OCI-M2 (cell line): ENCODE measurements around the gene COX5A.
"Not testable (repeated sequence)": the region's sequence is repeated elsewhere in the genome, so short reads cannot be mapped to it uniquely, and the experiment has no call there.

Source experiments
- DNase-seq: peaks from one replicate; lab custom pipeline; 2025; ENCODE audit not compliant: unreplicated experiment; lab: John Stamatoyannopoulos, UW

Gene COX5A

DNA sequence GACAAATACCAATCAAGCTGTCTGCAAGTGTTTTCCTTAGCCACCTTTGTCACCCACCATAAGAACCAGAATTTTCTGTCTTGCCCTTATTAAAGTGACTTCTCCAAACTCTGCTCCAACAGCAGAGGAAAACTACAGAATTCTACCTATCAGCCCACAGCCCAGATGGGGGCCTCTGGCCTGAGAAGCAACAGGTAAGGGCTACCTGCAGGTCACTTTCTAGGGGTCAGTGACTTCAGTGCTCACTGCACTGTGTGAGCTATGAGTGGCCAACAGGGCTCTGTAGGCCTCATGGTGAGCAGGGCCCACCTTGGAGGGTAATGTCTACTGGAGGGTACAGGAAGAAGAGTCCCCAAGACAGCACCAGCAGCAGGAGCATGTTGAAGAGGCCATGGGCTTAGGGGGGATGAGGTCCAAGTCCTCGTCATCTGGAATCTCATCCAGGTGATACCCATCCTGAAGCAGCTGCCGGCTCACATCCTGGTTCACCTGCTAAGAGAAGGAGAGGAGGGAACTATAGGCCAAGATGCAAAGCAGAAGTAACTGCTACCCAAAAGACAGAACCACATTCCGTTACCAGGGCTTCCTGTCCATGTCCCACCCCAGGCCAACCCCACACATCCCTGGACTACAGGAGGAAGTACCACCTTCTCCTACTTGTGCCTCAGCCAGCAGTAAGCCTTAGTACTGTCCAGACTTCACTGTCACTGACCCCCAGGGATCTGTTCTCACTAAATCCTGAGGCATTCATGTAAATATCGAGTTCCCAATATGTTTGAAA is 35.4 kb downstream of the COX5A start:
- DNase-seq, result no peak

GRCh38 chr15:74901612-74902063 is 36.2 kb downstream of the COX5A start:
- peak; percentile 43 for DNase-seq

- no peak for DNase-seq
Measured at GRCh38 chr15:74897300-74897701, 40.6 kb downstream of the COX5A start.

DNA sequence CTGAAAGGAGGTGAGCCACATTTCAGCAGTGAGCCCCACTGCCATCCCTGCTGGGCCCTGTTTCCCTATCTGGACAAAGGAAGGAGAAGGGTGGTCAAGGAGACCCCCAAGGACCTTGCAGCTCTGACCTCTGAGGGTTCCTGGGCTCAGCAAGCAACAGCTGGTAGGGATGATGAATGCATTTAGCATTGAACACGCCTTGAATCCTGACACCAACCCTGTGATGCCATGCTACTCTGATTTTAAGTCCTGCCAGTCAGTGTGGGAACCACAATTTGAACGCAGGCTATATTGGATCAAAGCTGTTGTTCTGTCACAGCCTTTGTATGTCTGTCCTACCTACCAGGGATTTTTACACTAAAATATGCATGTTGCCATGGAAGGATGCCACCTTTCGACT is 41.6 kb downstream of the COX5A start:
- no peak for DNase-seq

- DNase-seq, result no peak
Measured at GRCh38 chr15:74895830-74896229, 42.0 kb downstream of the COX5A start.

GRCh38 chr15:74894383-74894782 is 43.5 kb downstream of the COX5A start:
- not testable (repeated sequence) for DNase-seq

DNA sequence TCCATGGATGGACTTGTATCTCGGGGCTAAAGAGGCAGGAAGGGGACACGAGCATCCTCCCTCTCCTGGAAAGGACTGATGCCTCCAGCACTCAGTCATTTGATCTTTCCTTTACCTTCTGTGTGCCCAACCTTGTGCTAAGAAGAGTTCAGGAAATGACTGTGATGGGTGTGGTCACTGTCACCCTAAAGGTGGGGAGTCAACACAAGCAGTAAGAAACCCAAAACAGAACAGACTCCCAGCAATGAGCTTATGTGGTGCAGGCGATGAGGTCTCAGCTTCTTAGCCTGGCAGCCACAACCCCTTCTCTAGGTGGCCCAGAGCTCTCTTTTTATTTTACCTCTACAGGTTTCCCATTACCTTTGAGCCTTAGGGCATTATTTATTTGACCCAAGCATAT is 44.2 kb downstream of the COX5A start:
- DNase-seq, result no peak

DNA sequence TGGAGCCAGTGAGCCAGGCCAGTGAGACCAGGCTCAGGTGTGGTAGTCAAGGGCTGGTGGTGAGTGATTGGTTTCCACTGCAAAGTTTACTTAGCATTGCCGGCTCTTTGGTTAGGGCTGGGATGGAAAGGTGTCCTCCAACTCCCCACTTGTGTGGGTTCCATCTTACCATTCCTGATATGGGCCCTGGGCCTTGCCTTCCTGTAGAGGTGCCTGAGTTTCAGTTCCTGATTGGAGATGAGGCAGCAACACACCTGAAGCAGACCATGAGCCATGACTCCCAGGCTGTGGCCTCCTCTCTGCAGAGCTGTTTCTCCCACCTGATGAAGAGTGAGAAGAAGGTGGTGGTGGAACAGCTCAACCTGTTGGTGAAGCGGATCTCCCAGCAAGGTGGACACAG is 44.9 kb downstream of the COX5A start:
- DNase-seq, result no peak

DNA sequence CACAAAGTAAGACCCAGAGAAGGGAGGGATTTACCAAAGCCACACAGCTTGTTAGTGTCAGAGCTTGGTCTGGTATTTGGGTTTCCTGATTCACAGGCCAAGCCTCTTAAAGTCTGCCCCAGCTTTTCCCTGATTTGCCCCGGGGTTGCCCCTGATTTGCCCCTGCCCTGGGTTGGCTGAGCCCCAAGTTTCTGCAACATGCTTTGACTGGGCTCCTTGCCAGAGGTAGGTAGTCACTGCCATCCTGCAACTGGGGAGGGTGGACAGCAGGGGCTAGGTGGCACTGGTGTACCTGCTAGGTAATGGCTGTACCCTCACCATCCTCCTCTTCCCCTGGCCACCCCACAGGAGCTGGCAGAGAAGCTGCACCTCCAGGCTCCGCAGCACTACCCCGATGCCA is 45.6 kb downstream of the COX5A start:
- no peak for DNase-seq

- no peak for DNase-seq
Measured at GRCh38 chr15:74891469-74891868, 46.4 kb downstream of the COX5A start.

DNA sequence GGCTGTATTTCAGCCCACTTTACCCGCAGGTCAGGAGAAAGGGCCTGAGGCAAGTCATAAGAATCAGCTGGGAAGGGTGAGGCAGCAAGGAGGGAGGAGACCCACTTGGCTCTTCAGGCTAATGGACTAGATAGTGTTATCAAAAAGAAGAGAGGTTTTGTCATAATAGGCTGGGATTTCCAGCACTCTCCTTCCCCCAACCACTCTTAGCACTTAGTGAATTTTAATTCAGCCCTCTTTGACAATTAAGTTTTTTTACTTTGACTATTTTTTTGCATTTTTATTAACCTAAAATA is 47.3 kb downstream of the COX5A start:
- no peak for DNase-seq

GRCh38 chr15:74889883-74890664 is 47.8 kb downstream of the COX5A start, which contains the start of gene MPI:
TSS of gene MPI (plus strand) at chr15:74890042. CDS start at chr15:74890074, 32 bp downstream.
- DNase-seq, result no peak

DNA sequence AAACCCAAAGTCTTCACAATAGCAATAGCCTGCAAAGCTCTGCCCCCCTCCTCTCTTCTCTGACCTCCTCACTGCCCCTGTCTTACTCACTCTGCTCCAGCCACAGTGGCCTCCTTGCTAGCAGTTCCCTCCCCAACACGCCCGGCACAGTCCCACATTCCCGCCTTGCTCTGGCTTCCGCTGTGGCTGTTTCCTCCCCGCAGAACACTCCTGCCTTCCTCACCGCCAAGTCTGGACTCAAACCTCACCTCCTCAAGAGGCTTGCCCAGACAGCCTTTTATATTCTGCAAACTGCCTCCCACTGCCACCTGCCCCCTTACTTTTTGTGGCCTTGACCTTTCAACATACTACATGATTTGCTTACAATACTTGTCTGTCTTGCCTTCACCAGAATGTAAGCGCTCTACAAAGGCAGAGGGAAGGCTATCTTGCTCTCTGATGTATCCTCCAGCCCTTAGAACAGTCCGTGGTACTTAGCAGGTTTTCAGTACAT is 48.4 kb downstream of the COX5A start:
- no peak for DNase-seq

GRCh38 chr15:74888716-74889115 is 49.2 kb downstream of the COX5A start:
- no peak for DNase-seq

DNA sequence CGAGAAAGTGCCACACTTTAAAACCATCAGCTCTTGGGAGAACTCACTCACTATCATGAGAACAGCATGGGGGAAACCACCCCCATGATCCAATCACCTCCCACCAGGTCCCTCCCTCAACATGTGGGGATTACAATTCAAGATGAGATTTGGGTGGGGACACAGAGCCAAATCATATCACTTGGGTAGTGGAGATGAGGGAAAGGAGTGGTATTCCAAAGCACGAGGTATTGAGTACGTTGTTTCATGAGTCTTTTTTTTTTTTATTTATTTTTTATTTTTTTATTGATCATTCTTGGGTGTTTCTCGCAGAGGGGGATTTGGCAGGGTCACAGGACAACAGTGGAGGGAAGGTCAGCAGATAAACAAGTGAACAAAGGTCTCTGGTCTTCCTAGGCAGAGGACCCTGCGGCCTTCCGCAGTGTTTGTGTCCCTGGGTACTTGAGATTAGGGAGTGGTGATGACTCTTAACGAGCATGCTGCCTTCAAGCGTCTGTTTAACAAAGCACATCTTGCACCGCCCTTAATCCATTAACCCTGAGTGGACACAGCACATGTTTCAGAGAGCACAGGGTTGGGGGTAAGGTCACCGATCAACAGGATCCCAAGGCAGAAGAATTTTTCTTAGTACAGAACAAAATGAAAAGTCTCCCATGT is 50.2 kb downstream of the COX5A start:
- not testable (repeated sequence) for DNase-seq

- no peak for DNase-seq
Measured at GRCh38 chr15:74885461-74885860, 52.4 kb downstream of the COX5A start.

DNA sequence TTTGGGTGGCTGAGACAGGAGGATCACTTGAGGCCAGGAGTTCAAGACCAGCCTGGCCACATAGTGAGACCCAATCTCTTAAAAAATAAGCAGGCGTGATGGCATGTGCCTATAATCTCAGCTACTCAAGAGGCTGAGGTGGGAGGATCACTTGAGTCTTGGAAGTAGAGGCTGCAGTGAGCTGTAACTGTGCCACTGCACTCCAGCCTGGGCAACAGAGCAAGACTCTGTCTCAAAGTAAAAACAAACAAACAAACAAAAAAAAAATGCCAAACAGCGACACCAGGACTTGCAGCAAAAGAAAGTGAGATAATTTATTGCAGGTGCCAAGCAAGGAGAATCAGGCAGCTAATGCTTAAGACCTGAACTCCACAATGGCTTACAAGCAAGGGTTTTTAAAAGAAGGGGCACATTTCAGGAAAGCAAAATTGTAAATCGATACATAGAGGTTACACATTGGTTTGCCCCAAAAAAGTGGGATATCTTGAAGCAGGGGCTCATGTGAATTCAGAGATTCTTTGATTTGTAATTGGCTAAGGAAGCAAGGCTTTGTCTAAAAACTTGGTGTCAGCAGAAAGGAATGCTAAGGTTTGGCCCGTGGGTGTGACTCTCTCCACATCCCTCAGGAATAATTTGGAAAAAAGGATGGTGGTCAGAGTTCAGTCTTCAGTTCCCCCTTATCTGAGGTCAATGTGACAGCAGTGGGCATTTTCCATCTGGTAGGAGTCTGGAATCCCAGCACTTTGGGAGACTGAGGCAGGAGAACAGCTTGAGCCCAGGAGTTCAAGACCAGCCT is 53.2 kb downstream of the COX5A start:
- DNase-seq, result no peak

DNA sequence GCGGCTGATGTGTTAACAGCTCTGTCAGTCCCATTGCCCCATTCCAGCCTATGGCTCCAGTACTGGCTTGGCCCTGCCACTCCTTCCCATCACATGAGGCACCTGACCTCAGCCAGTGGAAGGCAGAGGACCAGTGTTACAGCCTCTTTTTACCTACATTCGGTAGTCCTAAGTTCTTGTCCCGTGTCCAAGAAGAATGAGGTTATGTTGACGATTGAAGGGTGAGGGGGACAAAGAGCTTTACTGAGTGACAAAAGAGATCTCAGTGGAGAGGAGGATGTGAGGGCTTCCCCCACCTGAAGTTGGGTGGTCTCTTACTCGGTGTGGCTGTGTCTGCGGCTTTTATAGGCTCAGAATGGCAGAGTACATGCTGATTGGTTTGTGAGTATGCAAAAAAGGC is 55.3 kb downstream of the COX5A start:
- DNase-seq, result no peak

GRCh38 chr15:74878273-74878672 is 59.6 kb downstream of the COX5A start:
- no peak for DNase-seq

DNA sequence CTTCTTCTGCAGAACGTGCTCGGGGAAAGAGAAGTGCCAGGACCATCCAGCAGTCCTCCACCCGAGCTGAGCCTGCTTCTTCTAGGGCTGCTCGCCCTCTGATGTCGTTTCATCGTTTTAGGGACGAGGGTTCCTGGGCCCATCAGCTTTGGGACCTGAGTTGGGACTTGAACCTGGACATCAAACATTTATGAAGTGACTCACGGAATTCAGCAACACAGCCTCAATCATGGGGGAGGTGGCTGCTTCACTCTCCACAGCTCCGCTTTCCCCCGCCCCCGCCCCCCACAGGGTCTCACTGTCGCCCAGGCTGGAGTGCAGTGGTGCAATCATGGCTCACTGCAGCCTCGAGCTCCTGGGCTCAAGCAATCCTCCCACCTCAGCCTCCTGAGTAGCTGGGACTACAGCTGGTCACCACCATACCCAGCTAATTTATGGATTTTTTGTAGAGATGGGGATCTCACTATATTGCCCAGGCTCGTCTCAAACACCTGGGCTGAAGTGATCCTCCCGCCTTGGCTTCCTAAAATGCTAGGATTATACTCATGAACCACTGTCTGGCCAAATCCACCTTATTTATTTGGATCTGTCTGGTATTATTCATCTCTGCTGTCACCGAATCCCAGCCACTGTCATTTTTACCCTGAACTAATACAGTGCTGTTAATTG is 64.0 kb downstream of the COX5A start:
- DNase-seq, result no peak
